HG02642 (cell line): ENCODE measurements around the gene MCF2L.

ENCODE experiments used
- ATAC-seq: cut with Tn5 transposase; IDR thresholded peaks from one replicate; pipeline ENCODE4 v1.9.1; 2021; ENCODE audit warnings: mild to moderate bottlenecking; ENCODE audit not compliant: unreplicated experiment, poor library complexity

Gene MCF2L

GRCh38 chr13:112942689-112943308 is 26.2 kb upstream of the MCF2L start:
- ATAC-seq: peak; percentile 94

DNA sequence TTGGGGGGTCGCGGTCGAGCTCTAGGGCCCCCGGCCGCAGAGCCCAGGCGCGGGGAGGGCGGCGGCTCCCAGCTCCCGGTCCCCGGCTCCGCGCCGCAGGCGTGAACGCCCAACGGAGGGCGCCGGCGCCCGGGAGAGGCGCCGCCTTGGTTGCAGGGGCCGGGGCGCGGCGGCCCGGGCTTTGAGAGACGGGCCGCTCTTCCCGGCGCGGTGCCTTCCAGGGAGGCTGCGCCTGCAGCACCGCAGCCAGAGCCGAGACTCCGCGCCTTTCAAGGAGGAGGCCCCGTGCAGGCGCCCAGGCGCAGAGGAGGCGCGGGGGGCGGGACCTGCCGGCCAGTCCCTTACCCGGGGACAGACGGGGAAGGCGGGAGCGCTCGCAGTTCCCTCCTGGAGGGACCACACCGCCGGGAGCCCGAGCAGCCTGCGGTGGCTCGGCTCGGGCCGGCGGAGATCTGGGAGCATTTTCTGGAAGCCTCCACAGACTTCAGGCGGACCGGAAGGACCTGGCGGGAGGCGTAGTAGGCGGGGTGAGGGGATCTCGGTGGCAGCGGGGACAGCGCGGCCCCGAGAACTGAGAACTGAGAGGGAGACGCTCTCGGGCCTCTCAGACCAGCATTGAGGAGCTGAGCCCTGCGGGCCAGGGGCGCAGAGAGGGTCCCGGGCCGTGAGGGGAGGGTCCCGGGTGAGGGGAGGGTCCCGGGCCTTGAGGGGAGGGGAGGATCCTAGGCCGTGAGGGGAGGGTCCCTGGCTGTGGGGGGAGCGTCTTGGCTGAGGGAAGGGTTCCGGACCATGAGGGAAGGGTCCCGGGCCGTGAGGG is 25.5 kb upstream of the MCF2L start:
- ATAC-seq: peak; percentile 38

GRCh38 chr13:112947796-112948195 is 21.2 kb upstream of the MCF2L start:
- no peak for ATAC-seq

DNA sequence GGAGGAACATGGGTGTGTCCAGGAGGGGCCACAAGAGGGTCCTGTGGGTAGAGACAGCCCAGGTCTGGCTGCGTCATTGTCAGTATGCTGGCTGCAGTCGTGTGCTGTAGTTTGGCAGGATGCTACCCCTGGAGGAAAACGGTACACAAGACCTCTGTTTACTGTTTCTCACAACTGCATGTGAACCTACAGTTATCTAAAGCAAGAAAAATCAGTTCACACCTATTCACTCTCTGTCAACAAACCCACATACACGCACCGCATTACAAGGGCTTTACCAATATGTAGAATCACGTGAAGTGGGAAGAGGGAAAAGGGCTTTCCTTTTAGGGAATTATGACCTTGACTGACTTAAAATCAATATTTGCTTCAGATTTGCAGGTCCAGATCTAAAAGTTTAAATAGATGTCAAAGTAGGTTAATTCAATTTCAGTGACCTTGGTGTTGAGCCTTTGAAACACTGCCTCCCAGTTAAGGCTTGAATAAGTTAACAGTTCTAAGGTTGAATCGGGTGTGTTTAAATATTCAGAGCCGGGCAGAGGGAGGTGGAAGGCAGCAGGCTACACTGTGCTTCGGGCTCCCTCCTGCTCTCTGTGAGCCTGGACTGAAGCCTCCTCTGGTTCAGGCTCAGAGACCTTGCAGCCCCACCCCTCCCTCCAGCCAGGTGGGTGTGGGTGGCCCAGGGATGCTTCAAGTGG is 17.2 kb upstream of the MCF2L start:
- ATAC-seq: no peak

GRCh38 chr13:112952759-112953551 is 16.1 kb upstream of the MCF2L start:
- ATAC-seq: no peak

- no peak for ATAC-seq
Observed at GRCh38 chr13:112953591-112954487, 15.2 kb upstream of the MCF2L start.

GRCh38 chr13:112954488-112955270 is 14.3 kb upstream of the MCF2L start:
- no peak for ATAC-seq

GRCh38 chr13:112955271-112955937 is 13.6 kb upstream of the MCF2L start:
- no peak for ATAC-seq

- no peak for ATAC-seq
Observed at GRCh38 chr13:112955956-112956355, 13.1 kb upstream of the MCF2L start.

DNA sequence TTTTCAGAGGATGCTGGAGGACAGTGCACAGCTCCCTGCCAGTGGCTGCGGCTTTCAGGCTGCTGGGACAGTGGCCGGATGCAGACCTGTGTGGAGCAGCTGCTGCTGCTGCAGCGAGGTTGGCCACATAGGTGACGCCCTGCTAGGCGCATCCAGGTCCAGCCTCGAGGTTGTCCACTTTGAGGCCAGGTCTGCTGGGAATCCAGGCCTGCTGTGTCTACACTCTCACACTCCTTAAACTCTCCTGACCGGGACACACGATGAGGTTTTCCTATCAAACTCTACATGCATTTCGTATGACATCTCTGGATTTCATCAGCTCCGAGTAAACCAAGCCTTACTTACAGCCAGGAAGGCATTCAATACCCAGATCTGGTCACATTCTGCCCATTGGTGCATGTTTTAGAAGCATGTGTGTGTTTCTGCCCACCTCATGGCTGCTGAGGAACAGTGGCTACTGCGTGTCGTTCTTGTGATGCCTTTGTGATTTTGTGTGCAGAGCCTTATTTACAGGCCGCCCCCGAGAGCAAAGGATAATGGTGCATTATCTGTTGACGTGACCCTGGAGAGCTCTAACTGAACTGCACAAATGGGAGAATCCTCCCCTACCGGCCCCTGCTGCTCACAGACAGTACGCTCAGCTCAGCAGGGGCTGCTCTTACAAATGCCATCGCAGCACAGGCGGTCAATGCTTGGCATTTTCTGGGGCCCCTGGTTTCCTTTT is 12.3 kb upstream of the MCF2L start:
- no peak for ATAC-seq

DNA sequence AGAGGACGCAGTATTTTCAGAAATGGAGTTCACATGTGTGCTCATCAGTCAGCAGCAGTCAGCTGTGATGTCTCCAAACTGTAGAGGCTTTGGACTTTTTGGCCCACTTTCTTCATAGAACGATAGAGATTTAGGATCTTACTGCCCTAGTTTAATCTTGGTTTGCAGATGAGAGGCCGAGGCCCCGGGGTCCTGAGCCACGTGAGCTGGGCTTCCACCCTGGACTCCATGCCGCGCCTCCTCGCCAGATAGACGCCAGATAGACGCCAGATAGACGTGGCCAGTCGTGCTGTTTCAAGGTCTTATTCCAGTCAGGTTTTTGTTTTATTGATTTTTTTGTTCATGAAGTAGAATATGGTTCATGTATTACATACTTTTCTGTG is 11.7 kb upstream of the MCF2L start:
- ATAC-seq: no peak

GRCh38 chr13:112958127-112958989 is 10.7 kb upstream of the MCF2L start:
- no peak for ATAC-seq

GRCh38 chr13:112959206-112959605 is 9.8 kb upstream of the MCF2L start:
- no peak for ATAC-seq

GRCh38 chr13:112959701-112960542 is 9.1 kb upstream of the MCF2L start:
- no peak for ATAC-seq

DNA sequence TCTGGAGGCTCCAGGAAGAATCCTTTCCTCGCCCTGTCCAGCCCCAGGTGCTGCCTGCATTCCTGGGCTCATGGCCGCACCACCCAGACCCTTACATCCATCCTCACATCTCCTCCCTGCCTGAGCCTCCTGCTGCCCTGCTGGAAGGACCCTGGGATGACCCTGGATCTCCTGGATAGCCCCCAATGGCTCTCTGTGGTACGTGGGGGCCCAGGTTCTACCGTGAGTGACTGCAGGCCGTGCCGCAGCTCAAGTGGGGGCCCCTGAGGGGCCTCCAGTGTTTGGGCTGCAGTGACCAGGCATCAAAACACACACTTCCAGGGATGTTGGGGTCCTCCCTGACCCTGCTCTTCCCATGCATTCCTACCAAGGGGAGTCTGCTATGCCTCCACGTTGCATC is 8.3 kb upstream of the MCF2L start:
- ATAC-seq: no peak
